IMR-90 (cell line): ENCODE data around the gene METTL23. TPM values are rescaled to one million over a fixed set of nuclear protein-coding genes. Genes with fewer than 3 reads are reported as not detected.

Experiments
- ATAC-seq: fragments of 200-7000 bp; cut with Tn5 transposase; 2 replicates; pipeline ENCODE4 v1.9.1; 2020; ENCODE audit warnings: low read depth, mild to moderate bottlenecking, moderate library complexity
- BruUV-seq: library from RNA; stranded (reverse); fragments of 400-500 nt; replicated peaks from 2 replicates; lab custom pipeline; 2021; lab: Mats Ljungman, UMichigan
- CTCF ChIA-PET: fragments of 300-600 bp; formaldehyde crosslinking; extraction: SDS; loops from one replicate; lab custom pipeline; 2021; ENCODE audit warnings: antibody characterized with exemption; lab: Yijun Ruan, JAX
- POLR2A ChIA-PET: fragments of 300-600 bp; sonication (Branson Sonifier 250); formaldehyde crosslinking; loops from one replicate; lab custom pipeline; 2022; ENCODE audit warnings: antibody characterized with exemption; ENCODE audit not compliant: unreplicated experiment; lab: Charles Lee
- DNase-seq: peaks from one replicate; pipeline ENCODE4 v3.0.0; 2013
- H2AFZ ChIP-seq: replicated peaks from 2 replicates; pipeline ENCODE3; 2013; ENCODE audit warnings: low read length, mild to moderate bottlenecking; ENCODE audit not compliant: poor library complexity
- H2AK5ac ChIP-seq: 2 replicates; pipeline ENCODE4 v1.6.1; 2013; ENCODE audit warnings: low read depth, low read length, inconsistent platforms
- H2AK9ac ChIP-seq: replicated peaks from 2 replicates; pipeline ENCODE3; 2013; ENCODE audit warnings: mild to moderate bottlenecking, low read depth, low read length, moderate library complexity; ENCODE audit not compliant: poor library complexity
- H2BK120ac ChIP-seq: 2 replicates; pipeline ENCODE4 v1.6.1; 2013; ENCODE audit warnings: low read depth, low read length, inconsistent platforms
- H2BK15ac ChIP-seq: 3 replicates; pipeline ENCODE4 v1.6.1; 2013; ENCODE audit warnings: low read depth, low read length, inconsistent platforms
- H2BK20ac ChIP-seq: 2 replicates; pipeline ENCODE4 v1.6.1; 2013; ENCODE audit warnings: low read depth, mild to moderate bottlenecking, inconsistent platforms, low read length, moderate library complexity
- H2BK5ac ChIP-seq: 2 replicates; pipeline ENCODE4 v1.6.1; 2013; ENCODE audit warnings: mild to moderate bottlenecking, low read depth, low read length, inconsistent platforms; ENCODE audit not compliant: poor library complexity, severe bottlenecking
- H3K14ac ChIP-seq: replicated peaks from 2 replicates; pipeline ENCODE4 v1.6.1; 2013; ENCODE audit warnings: low read depth, low read length, inconsistent platforms
- H3K18ac ChIP-seq: 2 replicates; pipeline ENCODE4 v1.6.1; 2013; ENCODE audit warnings: low read depth, low read length, control low read depth
- H3K23ac ChIP-seq: 2 replicates; pipeline ENCODE4 v1.6.1; 2013; ENCODE audit warnings: low read depth, low read length, inconsistent platforms
- H3K27ac ChIP-seq: 2 replicates; pipeline ENCODE4 v1.5.1; 2013; ENCODE audit warnings: mild to moderate bottlenecking, control low read depth, low read length; ENCODE audit not compliant: insufficient read depth
- H3K27me3 ChIP-seq: 2 replicates; pipeline ENCODE4 v1.6.1; 2013; ENCODE audit warnings: low read length; ENCODE audit not compliant: control insufficient read depth, insufficient read depth
- H3K36me3 ChIP-seq: 2 replicates; pipeline ENCODE4 v1.6.1; 2013; ENCODE audit warnings: low read length, mixed read lengths; ENCODE audit not compliant: control insufficient read depth, insufficient read depth
- H3K4ac ChIP-seq: 2 replicates; pipeline ENCODE4 v1.6.1; 2013; ENCODE audit warnings: low read depth, low read length, inconsistent platforms
- H3K4me1 ChIP-seq: 2 replicates; pipeline ENCODE4 v1.6.1; 2013; ENCODE audit warnings: low read length, mixed read lengths; ENCODE audit not compliant: control insufficient read depth, insufficient read depth
- H3K4me2 ChIP-seq: 2 replicates; pipeline ENCODE4 v1.6.1; 2013; ENCODE audit warnings: low read depth, mild to moderate bottlenecking, control low read depth, low read length, moderate library complexity
- H3K4me3 ChIP-seq: 2 replicates; pipeline ENCODE4 v1.5.1; 2013; ENCODE audit warnings: low read depth, mild to moderate bottlenecking, control low read depth, low read length, moderate library complexity; ENCODE audit not compliant: insufficient read depth
- H3K56ac ChIP-seq: 2 replicates; pipeline ENCODE4 v1.6.1; 2013; ENCODE audit warnings: low read length, inconsistent platforms; ENCODE audit not compliant: insufficient read depth; ENCODE audit errors: extremely low read depth
- H3K79me1 ChIP-seq, 2 experiments: 2 replicates each; pipeline ENCODE4 v1.6.1; 2013; ENCODE audit warnings: low read length in 2 of 2, inconsistent platforms in 1 of 2, low read depth in 1 of 2
- H3K9ac ChIP-seq: 2 replicates; pipeline ENCODE4 v1.6.1; 2013; ENCODE audit warnings: low read depth, low read length, control low read depth
- H3K9me1 ChIP-seq: 2 replicates; pipeline ENCODE4 v1.6.1; 2013; ENCODE audit warnings: low read length, inconsistent platforms; ENCODE audit not compliant: insufficient read depth
- H3K9me3 ChIP-seq: 2 replicates; pipeline ENCODE4 v1.6.1; 2013; ENCODE audit warnings: low read length; ENCODE audit not compliant: control insufficient read depth, insufficient read depth
- H4K20me1 ChIP-seq: 2 replicates; pipeline ENCODE4 v1.6.1; 2013; ENCODE audit warnings: low read length, inconsistent platforms; ENCODE audit not compliant: insufficient read depth
- H4K5ac ChIP-seq: 2 replicates; pipeline ENCODE4 v1.6.1; 2013; ENCODE audit warnings: mild to moderate bottlenecking, low read depth, low read length, control low read depth
- H4K8ac ChIP-seq, 2 experiments: 2 replicates each; pipeline ENCODE4 v1.6.1; 2013; ENCODE audit warnings: low read depth in 2 of 2, low read length in 2 of 2, control low read depth in 1 of 2, inconsistent platforms in 1 of 2
- H4K91ac ChIP-seq: 2 replicates; pipeline ENCODE4 v1.6.1; 2013; ENCODE audit warnings: low read depth, low read length, inconsistent platforms; ENCODE audit not compliant: insufficient read depth
- BHLHE40 ChIP-seq: fragments of 150-350 bp; IDR thresholded peaks from 2 replicates; pipeline ENCODE4 v1.6.1; 2016; ENCODE audit warnings: mild to moderate bottlenecking, low read depth, low read length
- CEBPB ChIP-seq: IDR thresholded peaks from 2 replicates; pipeline ENCODE4 v1.6.1; 2012; ENCODE audit warnings: low read depth, low read length, improper control_type of control experiment
- CHD1 ChIP-seq: IDR thresholded peaks from 2 replicates; pipeline ENCODE4 v1.6.1; 2012; ENCODE audit warnings: low read depth, low read length, improper control_type of control experiment
- FOS ChIP-seq: fragments of 150-350 bp; IDR thresholded peaks from 2 replicates; pipeline ENCODE4 v1.6.1; 2016; ENCODE audit warnings: low read depth, low read length
- NFE2L2 ChIP-seq: fragments of 150-350 bp; IDR thresholded peaks from 2 replicates; pipeline ENCODE4 v1.6.1; 2016; ENCODE audit warnings: low read depth, mild to moderate bottlenecking, low read length
- POLR2A ChIP-seq: IDR thresholded peaks from 2 replicates; pipeline ENCODE4 v1.6.1; 2012; ENCODE audit warnings: mild to moderate bottlenecking, low read depth, low read length
- RCOR1 ChIP-seq: IDR thresholded peaks from 2 replicates; pipeline ENCODE4 v1.6.1; 2012; ENCODE audit warnings: mild to moderate bottlenecking, low read length, improper control_type of control experiment; ENCODE audit not compliant: insufficient replicate concordance
- SMC3 ChIP-seq: fragments of 150-350 bp; IDR thresholded peaks from 2 replicates; pipeline ENCODE4 v1.6.1; 2016; ENCODE audit warnings: low read depth, mild to moderate bottlenecking, antibody characterized with exemption, low read length, moderate library complexity
- WGBS, 2 experiments: methylation state at CpG; one replicate each; pipeline versions ENCODE4 v1.1.5 to v1.1.7; 2013; ENCODE audit warnings: missing lambda C conversion rate in 2 of 2; ENCODE audit not compliant: insufficient read length in 1 of 2; ENCODE audit errors: extremely low coverage in 2 of 2; 5-methylcytosine and 5-hydroxymethylcytosine counted together
- dilution Hi-C: fragments of 300-500 bp; cut with HindIII; formaldehyde crosslinking; loops from one replicate; pipeline ENCODE4 v1.14.3; 2018; ENCODE audit warnings: low sequenced_read_pairs; ENCODE audit not compliant: unreplicated experiment
- in situ Hi-C: fragments of 300-500 bp; cut with MboI; formaldehyde crosslinking; loops from 3 replicates; pipeline ENCODE4 v1.14.3; 2019; ENCODE audit warnings: low sequenced_read_pairs, inconsistent platforms, mixed read lengths
- intact Hi-C: fragments of 100-400 bp; cut with micrococcal nuclease; formaldehyde crosslinking; loops from 2 replicates; pipeline ENCODE4 v1.10.0; 2022
- polyA plus RNA-seq, 3 experiments: library from polyadenylated mRNA; depleted of rRNA; stranded (reverse); fragments of >200 nt; gene quantifications; 2 replicates each; pipeline ENCODE4 v1.2.3, GENCODE V29; 2012; ENCODE audit warnings: low replicate concordance in 1 of 3
- total RNA-seq: library from RNA; depleted of rRNA; stranded (reverse); fragments of >200 nt; gene quantifications from 2 replicates; pipeline ENCODE4 v1.2.3, GENCODE V29; 2012
- TF ChIP-seq, protein P1 (sequence below): fragments of 150-350 bp; IDR thresholded peaks from 2 replicates; pipeline ENCODE4 v1.6.1; 2016; ENCODE audit warnings: low read depth, mild to moderate bottlenecking, low read length, moderate library complexity, borderline replicate concordance
- TF ChIP-seq, protein P2 (sequence below): fragments of 150-350 bp; IDR thresholded peaks from 2 replicates; pipeline ENCODE4 v1.6.1; 2017; ENCODE audit warnings: mild to moderate bottlenecking, antibody characterized with exemption, low read length, low read depth

METTL23 gene
- total and polyA plus RNA-seq, 2 of the 4 experiments (the other 2 are of a cell fraction): 18.8 to 32.1 TPM

DNA sequence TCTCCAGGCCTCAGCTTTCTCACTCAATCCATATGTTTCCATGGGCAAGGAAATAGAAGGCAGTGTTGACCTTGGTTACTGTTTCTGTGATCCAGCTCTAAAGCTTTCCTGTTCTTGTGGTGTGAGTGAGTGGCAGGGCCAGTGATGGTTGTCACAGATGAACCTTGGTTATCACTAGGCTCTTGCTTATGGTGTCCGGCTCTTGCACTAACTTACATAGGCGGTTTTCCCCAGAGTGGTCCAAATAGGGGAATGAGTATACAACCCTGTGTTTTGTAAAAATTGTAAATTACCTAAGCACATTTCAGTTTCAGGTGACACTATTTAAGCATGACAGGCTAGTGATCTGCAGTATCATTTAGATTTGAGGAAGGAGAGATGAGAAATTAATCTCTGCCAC, 18.1 kb downstream of the METTL23 start:
- Histone ChIP-seq H4K8ac (no peak overlapping the region), H2BK20ac (no peak overlapping the region), H3K23ac (no peak overlapping the region), H4K20me1 (no peaks in the 10 kb centered on the region), H3K9ac (no peak overlapping the region), H4K91ac (no peak overlapping the region), H3K4me3 (no peak overlapping the region), H2BK120ac (no peak overlapping the region), H3K9me3 (no peaks in the 10 kb centered on the region; the same call in 1 of the 2 replicates), H2AK5ac (no peak overlapping the region), H2BK5ac (no peak overlapping the region), H2BK15ac (no peak overlapping the region), H3K27ac (no peak overlapping the region), H2AFZ (no peak overlapping the region), H4K5ac (no peak overlapping the region), H3K18ac (no peak overlapping the region), H3K4ac (no peak overlapping the region), H3K14ac (no peak overlapping the region), H3K27me3 (no peaks in the 10 kb centered on the region), H2AK9ac (no peak overlapping the region), H3K9me1 (peaks cover 4% of the 10 kb centered on the region; the same call in 1 of the 2 replicates), H3K79me1 (peaks cover 3 to 7% of the 10 kb centered on the region in 2 experiments; a peak in 2 of 4 replicates), H3K36me3 (peaks cover 26% of the 10 kb centered on the region), H3K56ac (no peak overlapping the region), H3K4me2 (no peak overlapping the region), H3K4me1 (no peaks in the 10 kb centered on the region)
- TF ChIP-seq CHD1: no peak
- TF ChIP-seq SMC3: no peak
- no peak for TF ChIP-seq NFE2L2
- TF ChIP-seq, protein P1, sequence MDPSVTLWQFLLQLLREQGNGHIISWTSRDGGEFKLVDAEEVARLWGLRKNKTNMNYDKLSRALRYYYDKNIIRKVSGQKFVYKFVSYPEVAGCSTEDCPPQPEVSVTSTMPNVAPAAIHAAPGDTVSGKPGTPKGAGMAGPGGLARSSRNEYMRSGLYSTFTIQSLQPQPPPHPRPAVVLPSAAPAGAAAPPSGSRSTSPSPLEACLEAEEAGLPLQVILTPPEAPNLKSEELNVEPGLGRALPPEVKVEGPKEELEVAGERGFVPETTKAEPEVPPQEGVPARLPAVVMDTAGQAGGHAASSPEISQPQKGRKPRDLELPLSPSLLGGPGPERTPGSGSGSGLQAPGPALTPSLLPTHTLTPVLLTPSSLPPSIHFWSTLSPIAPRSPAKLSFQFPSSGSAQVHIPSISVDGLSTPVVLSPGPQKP: no peak
- TF ChIP-seq CEBPB: no peak
- no peak for TF ChIP-seq BHLHE40
- no peak for TF ChIP-seq FOS
- TF ChIP-seq POLR2A: no peak
- TF ChIP-seq RCOR1: no peak
- TF ChIP-seq, protein P2, sequence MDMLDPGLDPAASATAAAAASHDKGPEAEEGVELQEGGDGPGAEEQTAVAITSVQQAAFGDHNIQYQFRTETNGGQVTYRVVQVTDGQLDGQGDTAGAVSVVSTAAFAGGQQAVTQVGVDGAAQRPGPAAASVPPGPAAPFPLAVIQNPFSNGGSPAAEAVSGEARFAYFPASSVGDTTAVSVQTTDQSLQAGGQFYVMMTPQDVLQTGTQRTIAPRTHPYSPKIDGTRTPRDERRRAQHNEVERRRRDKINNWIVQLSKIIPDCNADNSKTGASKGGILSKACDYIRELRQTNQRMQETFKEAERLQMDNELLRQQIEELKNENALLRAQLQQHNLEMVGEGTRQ: no peak
- in situ Hi-C loops (no loop called here), intact Hi-C loops (no loop called here), dilution Hi-C loops (no loop called here)
- no CpG with 5 or more reads among the region's 2 CpGs for WGBS, 2 experiments
- POLR2A ChIA-PET: no interaction called here
- no TSS peak for BruUV-seq
- CTCF ChIA-PET: no interaction called here
- ATAC-seq (no peak), DNase-seq (no peak)
